G401 (cell line): ENCODE measurements around the gene RIC8B. TPM values are rescaled to one million over a fixed set of nuclear protein-coding genes. Genes with fewer than 3 reads are reported as not detected.

Source experiments
- DNase-seq: peaks from one replicate; pipeline ENCODE4 v3.0.0-alpha.2; 2015; ENCODE audit warnings: low spot score
- in situ Hi-C: cut with HindIII; loops from 2 replicates; pipeline ENCODE4 v1.10.0; 2016; ENCODE audit warnings: low sequenced_read_pairs, mixed read lengths
- total RNA-seq: library from RNA; depleted of rRNA; stranded (reverse); fragments of >200 nt; shearing (Covaris generic); gene quantifications from 2 replicates; pipeline ENCODE4 v1.2.3, GENCODE V29; 2014

Gene RIC8B
- total RNA-seq, 1 experiment from 2014 or later, result 19.4 TPM

DNA sequence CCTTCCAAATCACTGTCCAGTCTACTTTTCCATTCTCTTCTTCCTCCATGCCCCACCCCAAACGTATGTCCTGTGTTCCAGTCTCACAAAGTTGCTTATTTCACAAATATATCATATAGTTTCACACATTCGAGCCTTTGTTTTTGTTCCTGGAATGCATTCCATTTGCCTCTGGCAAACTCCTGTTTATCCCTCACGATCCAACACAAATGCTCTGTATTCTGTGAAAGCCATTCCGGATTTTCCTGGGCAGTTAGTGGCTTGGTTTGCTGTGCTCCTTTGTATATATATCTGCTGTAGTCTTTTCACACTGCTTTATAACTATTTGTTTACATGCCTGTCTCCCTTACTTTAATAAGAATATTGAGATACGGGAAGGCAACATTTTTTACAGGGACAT lies 9.0 kb downstream of the RIC8B start:
- in situ Hi-C loops, result no loop called here
- DNase-seq, result no peak

DNA sequence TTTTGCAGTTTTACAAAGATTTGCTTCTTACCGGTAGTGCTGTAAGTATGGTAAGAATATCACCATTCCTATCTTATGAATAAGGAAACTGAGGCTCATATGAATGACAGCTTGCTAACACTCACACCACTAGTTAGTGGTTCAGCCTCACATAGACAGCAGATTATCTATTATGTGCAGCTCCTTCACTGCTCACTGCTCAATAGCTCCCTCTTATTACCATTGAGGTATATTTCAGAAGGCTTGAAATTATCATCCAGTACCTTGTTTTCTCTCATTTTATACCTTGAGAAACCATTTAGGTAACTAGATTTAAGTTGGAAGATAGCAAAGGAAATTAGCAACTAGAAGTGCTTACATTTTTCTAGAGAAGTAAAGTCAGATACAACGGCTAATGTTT lies 15.5 kb downstream of the RIC8B start:
- in situ Hi-C loops, result no loop called here
- no peak for DNase-seq

DNA sequence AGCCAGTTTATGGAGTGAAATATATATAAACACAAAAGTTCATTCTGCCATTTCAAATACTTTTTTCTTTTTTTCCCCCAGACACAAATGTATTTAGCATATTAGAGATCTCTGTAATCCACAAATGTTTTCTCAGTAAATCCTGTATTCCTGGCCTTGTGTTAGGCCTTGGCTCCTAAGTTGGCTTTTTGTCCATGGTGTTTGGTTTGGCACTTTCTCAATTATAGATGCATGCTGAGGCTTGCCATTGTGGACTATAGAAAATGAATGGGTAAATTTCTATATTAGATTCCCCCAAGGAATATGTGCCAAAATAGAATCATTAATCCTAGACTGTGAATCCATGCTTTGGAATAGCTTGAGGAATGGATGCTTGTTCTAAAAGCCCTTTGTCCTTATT lies 17.0 kb downstream of the RIC8B start:
- in situ Hi-C loops, result no loop called here
- DNase-seq, result no peak

DNA sequence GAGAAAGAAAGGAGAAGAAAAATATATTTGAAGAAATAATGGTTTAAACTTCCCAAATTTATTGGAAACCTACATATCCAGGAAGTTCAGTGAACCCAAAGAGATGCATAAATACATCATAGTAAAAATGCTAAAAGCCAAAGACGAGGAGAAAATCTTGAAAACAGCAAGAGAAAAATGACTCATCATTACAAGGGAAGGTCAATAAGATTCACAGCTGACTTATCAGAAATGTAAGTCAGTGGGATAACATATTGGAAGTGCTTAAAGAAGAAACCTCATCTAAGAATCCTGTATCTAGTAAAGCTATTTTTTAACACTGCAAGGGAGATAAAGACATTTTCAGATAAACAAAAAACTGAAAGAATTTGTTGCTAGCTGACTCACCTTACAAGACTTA lies 19.9 kb downstream of the RIC8B start:
- no peak for DNase-seq
- in situ Hi-C loops, result no loop called here

DNA sequence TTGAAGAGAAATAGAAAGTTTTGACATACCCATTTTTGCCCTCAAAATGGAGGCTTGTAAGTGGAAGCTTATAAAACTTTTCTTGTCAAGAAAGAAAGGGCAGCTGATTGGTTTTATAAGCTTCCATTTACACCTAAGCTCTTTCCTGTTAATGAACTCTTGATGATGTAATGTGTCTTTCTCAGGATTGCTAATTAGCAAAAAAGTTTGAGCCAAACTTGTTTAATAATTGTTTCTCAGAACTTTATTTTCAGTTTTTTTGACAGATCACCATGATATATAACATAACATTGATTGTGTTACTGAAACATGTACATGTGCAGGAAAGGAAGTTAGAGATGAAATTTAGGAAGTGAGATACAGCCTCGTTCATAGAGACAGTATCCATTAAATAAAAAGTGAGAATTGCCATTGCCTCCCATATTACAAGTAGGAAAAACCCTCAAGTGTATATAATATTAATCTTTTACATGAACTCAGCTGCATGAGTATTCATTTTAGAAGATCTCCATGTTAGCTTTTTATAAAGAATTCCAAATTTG lies 26.8 kb downstream of the RIC8B start:
- in situ Hi-C loops, result no loop called here
- DNase-seq, result no peak

DNA sequence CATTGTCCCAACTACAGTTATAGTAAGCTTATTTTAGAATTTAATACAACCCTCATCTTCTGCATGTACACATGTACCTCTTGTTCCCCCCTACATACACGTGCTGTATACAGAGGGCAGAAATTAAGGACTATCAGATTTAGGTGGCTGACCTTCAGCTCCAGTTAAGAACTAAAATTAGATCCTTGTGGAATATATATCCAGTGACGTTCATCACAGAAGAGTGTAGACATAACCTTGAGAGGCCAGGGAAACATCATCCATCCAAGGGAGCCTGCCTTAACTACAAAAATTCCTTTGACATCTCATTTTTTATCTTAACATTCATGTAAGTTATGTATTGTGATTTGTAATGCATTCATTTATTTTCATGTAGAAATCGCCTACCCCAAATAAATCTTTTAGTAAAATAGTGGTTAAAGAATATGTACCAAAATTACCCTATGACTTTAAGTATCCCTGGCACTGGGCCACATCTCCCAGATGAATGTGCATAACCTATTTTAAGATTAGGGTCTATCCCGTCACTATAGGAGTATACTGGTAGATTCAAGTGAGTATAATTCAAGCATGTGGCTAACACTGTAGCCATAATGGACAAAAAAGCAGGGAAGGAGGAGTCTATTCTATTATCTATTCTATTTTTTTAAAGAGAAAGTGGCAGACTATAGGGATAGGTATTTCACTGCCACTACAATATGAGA lies 27.5 kb downstream of the RIC8B start:
- in situ Hi-C loops, result no loop called here
- no peak for DNase-seq

DNA sequence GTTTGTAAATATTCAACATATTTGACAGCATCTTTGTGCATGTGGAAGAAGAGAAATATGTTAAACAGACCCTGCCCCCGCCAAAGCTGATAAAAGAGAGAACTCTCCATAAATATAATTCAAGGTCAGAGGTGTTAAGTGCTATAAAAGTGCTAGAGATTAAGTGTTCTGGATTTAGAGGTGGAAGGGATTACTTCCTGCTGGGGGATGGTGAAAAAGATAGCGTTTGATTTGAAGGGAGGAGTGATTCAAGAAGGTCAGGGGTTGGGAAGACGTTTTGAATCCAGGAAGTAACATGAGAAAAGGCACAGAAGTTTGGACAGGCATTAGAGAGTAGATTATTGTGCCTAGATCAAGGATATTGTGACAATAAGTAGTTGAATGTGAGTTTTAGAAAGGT lies 30.2 kb downstream of the RIC8B start:
- in situ Hi-C loops, result no loop called here
- DNase-seq, result no peak

DNA sequence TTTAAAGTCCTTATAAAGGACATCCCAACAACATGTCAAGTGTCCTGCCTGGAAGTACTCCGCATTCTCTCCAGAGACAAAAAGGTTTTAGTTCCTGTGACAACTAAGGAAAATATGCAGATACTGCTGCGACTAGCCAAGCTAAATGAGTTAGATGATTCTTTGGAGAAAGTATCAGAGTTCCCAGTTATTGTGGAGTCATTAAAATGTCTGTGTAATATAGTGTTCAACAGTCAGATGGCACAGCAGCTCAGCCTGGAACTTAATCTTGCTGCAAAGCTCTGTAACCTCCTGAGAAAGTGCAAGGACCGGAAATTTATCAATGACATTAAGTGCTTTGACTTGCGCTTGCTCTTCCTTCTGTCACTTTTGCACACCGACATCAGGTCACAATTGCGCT lies 40.2 kb downstream of the RIC8B start:
- in situ Hi-C loops, result no loop called here
- no peak for DNase-seq

DNA sequence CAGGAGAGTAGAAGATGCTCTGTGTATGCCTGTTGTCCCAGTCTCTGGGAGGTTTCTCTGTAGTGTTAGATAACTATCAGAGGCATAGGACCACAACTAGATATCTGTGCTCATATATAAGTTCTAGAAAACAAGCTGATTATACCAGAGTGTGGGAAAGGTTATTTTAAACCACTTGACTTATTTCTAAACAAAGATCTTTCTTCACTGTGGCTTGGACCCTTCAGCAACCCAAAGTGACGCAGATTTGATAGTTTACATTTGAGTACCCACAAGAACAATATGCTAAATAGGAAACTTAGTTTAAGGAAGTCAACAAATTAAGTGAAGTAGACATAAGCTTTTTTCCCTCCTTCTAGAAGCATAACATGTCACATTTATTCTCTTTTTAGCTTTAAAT lies 41.3 kb downstream of the RIC8B start:
- in situ Hi-C loops, result no loop called here
- DNase-seq, result no peak

DNA sequence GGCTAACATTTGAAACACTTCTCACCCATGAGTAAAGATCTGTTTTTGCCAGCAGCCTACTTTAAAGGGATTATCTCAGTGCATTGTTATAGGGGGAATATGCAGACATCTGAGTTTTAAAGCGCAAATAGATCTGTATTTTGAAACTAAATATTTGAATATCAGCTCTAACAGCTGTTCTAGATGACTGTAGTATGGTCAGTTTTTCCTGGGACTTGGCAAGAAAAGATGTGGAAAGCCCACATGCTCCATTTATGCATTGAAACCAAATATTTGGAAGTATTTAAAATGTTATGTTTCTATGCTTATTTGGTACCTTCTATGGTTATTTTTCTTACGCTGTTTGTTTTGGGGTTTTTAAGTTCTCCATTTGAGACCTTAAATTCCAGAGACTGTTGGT lies 41.7 kb downstream of the RIC8B start:
- in situ Hi-C loops, result no loop called here
- no peak for DNase-seq

DNA sequence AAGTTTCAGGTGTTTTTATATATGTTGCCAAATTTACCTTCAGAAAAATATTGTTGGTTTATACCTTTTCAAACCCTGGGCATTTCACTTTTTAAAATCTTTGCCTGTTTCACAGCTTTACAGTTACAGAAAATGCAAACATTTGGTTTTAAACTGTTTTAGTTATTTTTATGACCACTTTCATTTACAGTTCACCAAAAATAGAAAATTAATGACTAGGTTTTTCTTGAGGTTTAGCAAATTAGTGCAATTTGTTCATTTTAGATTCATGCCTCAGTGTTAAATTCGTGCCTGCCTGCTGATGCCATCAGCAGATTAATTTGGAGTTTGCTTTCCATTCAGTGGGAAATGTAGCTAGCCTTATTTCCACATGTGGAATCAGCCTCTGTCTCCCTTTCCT lies 45.5 kb downstream of the RIC8B start:
- DNase-seq, result no peak
- in situ Hi-C loops, result no loop called here

DNA sequence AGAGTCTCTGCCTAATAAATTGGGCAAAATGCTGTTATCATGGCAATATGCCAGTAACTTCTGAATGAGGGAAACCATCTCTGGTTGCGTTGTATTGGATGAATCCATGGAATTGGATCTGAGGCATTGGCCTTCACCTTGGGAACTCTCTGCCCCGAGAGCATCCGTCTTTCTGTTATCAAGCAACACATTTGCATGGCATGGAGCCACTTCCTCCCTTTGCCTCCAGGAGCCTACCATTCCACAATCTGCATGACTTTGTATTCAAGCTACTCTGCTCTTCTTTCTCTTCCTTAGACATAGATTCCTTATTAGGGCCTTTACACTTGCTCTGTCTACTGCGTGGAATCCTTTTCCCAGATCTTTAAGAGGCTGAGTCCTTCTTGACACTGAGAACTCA lies 57.2 kb downstream of the RIC8B start:
- DNase-seq, result no peak
- in situ Hi-C loops, result no loop called here

DNA sequence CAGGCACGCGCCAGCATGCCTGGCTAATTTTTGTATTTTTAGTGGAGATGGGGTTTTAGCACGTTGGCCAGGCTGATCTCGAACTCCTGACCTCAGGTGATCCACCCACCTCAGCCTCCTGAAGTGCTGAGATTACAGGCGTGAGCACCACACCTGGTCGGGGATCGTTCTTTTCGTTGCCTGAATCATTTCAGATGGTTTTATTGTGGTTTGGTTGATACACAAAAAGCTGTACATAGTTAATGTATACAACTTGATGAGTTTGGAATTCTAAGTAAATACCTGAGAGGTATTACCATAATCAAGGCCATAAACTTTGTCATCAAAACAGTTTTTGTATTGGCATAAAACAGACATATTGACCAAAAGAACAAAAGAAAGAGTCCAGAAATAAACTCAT lies 63.3 kb downstream of the RIC8B start:
- DNase-seq, result no peak
- in situ Hi-C loops, result no loop called here

DNA sequence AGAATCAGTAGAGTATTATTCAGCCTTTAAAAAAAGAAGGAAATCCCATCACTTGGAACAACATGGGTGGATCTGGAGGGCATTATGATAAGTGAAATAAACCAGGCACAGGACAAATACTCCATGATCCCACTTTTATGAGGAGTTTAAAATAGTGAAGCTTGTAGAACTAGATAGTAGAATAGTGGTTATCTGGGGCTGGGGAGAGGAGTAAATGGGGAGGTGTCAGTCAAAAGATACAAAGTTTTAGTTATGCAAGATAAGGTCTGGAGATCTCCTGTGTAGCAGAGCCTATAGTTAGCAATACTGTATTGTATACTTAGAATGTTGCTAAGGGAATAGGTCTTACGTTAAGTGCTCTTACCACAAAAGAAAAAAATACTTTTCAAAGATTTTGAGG lies 64.9 kb downstream of the RIC8B start:
- no peak for DNase-seq
- in situ Hi-C loops, result no loop called here

DNA sequence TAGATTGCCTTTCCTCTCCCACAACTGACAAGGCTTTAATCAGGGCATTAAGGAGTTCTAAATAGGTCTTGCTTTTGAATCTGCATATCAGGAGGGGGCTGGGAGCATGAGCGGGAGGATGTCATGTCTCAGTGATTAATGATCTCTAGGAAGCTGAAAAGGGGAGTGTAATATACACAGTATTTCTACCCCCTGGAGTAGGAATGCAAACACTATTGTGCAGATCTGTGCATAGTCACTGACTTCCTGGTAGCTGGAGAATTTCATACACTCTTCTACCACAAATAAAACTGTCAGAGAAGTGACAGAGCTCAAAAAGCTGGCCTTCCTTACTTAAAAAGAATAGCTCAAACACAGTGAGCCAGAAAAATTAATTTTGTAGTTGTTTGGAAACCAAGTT lies 65.8 kb downstream of the RIC8B start:
- in situ Hi-C loops, result no loop called here
- DNase-seq, result no peak

DNA sequence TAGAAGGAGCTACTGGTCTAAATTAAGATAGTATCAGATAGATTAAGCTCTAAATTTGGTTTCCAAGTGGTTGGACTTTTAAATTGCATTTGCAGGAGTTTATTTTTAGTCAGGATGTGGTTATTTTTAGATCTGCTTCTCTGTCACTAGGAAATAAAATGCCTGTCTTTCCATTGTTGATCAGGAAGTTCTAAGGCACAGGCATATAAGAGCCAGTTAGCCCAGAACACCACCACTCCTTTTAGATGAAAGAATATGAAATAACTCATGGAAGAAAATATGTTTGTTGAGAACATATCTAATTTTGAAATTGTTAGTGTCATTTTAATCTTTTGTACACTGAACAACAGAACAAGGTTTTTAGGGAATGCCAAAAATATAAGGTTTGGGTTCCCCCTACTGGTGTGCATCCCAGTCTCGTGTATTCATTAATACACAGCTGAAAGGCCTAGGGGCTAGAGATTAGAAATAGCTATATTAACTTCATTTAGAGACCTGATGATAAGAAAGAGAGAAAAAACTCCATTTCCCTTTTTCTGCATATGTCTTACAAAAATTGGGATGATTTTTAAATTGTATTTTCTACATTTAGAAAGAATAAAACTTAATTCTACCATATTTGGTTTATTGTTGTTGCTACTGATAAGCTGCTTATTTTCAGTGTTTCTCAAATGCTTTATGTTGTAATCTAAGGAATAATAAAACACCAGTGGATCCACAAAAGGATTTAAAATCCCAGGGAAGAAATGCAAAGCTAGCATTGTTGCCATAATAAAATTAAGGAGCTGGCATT lies 67.2 kb downstream of the RIC8B start:
- DNase-seq, result peak; percentile 73

DNA sequence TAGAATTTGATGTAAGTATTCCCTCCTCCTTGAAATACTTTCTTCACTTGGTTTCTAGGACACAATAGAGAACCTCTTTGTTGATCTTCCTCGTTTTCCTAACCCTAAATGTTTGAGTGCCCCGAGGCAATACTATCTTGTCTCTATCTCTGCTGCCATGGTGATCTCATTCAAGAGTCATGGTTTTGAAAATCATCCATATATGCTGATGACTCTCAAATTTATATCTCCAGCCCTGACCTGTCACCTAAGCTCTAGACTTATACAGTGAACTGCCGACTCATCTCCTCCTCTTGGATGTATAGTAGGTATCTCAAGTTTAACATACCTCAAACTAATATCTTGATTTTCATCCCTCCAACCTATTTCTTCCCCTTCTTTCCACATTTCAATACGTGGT lies 71.4 kb downstream of the RIC8B start:
- in situ Hi-C loops, result no loop called here

More for the DNA sequence above, 67.2 kb downstream of the RIC8B start:
- in situ Hi-C loops, result no loop called here

DNA sequence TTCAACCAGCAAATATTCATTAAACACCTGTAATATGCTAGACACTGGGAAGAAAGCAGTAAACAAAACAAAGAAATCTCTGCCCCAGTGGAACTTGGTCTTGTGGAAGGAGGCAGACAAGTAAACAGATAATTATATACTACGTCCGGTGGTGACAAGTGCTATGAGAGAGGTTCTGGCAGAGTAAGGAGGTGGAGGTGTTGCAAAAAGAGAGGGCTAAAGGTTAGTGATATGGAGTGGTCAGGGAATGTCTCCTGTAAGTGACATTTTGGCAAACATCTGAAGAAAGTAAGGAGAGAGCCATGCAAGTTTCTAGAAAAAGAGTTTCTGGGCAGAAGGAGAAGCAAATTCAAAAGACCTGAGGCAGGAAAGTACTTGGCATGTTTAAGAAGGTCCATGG lies 73.4 kb downstream of the RIC8B start:
- no peak for DNase-seq

More for the DNA sequence above, 71.4 kb downstream of the RIC8B start:
- DNase-seq, result no peak

DNA sequence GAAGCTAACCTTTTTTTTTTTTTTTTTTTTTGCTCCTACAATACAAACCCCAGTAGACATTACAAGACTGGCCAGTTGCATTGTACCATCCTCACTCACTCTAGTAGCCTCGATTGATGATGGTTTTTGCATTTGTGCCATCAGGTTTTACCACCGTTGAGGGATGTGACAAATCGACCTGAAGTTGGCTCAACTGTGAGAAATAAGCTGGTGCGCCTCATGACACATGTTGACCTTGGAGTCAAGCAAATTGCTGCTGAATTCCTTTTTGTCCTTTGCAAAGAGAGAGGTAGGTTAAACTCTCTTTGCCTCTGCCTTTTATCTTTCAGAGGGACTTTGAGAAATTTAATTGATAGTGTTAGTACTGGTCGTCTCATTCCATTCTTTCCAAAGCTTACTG lies 76.8 kb downstream of the RIC8B start:
- in situ Hi-C loops, result no loop called here

More for the DNA sequence above, 73.4 kb downstream of the RIC8B start:
- in situ Hi-C loops, result no loop called here

DNA sequence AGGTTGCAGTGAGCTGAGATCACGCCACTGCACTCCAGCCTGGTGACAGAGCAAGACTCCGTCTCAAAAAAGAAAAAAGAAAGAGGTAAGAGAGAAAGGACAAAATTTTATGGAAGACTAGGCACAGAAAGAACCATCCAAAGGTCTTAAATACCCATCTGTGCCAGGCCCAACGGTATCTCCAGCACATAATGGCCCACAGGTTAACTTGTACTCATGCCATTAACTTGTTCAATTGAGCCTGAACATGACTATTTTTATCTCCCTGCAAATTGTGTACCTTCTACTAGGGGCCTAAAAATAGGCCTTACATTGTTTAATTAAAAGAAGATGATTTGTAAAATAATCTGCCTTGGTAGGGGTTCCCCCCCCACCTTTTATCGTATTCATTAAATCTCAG lies 80.2 kb downstream of the RIC8B start:
- no peak for DNase-seq
- in situ Hi-C loops, result no loop called here

More for the DNA sequence above, 76.8 kb downstream of the RIC8B start:
- no peak for DNase-seq
